ENCODE results near the gene NR5A1.

Gene NR5A1

GRCh38 chr9:124448019-124448418, 59.2 kb downstream of the NR5A1 start:
- ChIA-PET CTCF (interaction anchor here (0.6 to 3.4 kb wide), 10 partner anchors 9 to 484 kb away, joined by 3 to 14 read pairs (median 4); no protein-coding TSS in a partner anchor), POLR2A (no interaction called here)
- Histone ChIP-seq H3K4me1 (ENCODE audit: control insufficient read depth, insufficient read depth, low read length) (no peaks in the 10 kb centered on the region; the same call in 1 of the 2 replicates), H3K27ac (ENCODE audit: extremely low read depth, low read depth, low read length) (no peak overlapping the region), H3K4me3 (ENCODE audit: low read depth, low read length) (no peak overlapping the region), H3K9me3 (ENCODE audit: control insufficient read depth, insufficient read depth, low read depth, low read length) (no peaks in the 10 kb centered on the region), H3K36me3 (ENCODE audit: control insufficient read depth in 2 of 2, insufficient read depth in 1 of 2, low read length in 2 of 2) (no peaks in the 10 kb centered on the region)
- TF ChIP-seq ZNF423 (tag by site-specific recombination; IDR thresholded peaks at IDR 0.05) (no peak), ZBTB49 (tag by site-specific recombination; IDR thresholded peaks at IDR 0.05; ENCODE audit: low read depth) (no peak), ZNF433 (tag by site-specific recombination; IDR thresholded peaks at IDR 0.05; ENCODE audit: low read depth) (no peak), ZSCAN4 (tag by site-specific recombination; IDR thresholded peaks at IDR 0.05) (no peak), ZNF707 (tag by site-specific recombination; IDR thresholded peaks at IDR 0.05) (no peak), ZNF202 (tag by site-specific recombination; IDR thresholded peaks at IDR 0.05; ENCODE audit: borderline replicate concordance) (no peak), YY2 (tag by site-specific recombination; IDR thresholded peaks at IDR 0.05) (no peak), ZNF701 (tag by site-specific recombination; IDR thresholded peaks at IDR 0.05) (no peak), PATZ1 (tag by site-specific recombination; IDR thresholded peaks at IDR 0.05) (no peak), ZNF274 (IDR thresholded peaks at IDR 0.05; ENCODE audit: low read length) (no peak), ZNF274 (tag by site-specific recombination; IDR thresholded peaks at IDR 0.05; ENCODE audit: borderline replicate concordance) (no peak), ZNF223 (tag by site-specific recombination; IDR thresholded peaks at IDR 0.05) (no peak)
- TF ChIP-seq, protein P1, sequence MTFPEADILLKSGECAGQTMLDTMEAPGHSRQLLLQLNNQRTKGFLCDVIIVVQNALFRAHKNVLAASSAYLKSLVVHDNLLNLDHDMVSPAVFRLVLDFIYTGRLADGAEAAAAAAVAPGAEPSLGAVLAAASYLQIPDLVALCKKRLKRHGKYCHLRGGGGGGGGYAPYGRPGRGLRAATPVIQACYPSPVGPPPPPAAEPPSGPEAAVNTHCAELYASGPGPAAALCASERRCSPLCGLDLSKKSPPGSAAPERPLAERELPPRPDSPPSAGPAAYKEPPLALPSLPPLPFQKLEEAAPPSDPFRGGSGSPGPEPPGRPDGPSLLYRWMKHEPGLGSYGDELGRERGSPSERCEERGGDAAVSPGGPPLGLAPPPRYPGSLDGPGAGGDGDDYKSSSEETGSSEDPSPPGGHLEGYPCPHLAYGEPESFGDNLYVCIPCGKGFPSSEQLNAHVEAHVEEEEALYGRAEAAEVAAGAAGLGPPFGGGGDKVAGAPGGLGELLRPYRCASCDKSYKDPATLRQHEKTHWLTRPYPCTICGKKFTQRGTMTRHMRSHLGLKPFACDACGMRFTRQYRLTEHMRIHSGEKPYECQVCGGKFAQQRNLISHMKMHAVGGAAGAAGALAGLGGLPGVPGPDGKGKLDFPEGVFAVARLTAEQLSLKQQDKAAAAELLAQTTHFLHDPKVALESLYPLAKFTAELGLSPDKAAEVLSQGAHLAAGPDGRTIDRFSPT (tag by site-specific recombination; IDR thresholded peaks at IDR 0.05) = no peak

GRCh38 chr9:124447297-124447661, 59.9 kb downstream of the NR5A1 start:
- Histone ChIP-seq H3K4me1 (ENCODE audit: control insufficient read depth, insufficient read depth, low read length) (no peaks in the 10 kb centered on the region; the same call in 1 of the 2 replicates), H3K27ac (ENCODE audit: extremely low read depth, low read depth, low read length) (no peak overlapping the region), H3K36me3 (ENCODE audit: control insufficient read depth in 2 of 2, insufficient read depth in 1 of 2, low read length in 2 of 2) (no peaks in the 10 kb centered on the region), H3K4me3 (ENCODE audit: low read depth, low read length) (no peak overlapping the region), H3K9me3 (ENCODE audit: control insufficient read depth, insufficient read depth, low read depth, low read length) (no peaks in the 10 kb centered on the region)
- POLR2A ChIA-PET = no interaction called here
- TF ChIP-seq REPIN1 (tag by site-specific recombination; IDR thresholded peaks at IDR 0.05; ENCODE audit: low read depth) (peak; percentile 63; the same call in 1 of the 2 replicates), ZNF654 (tag by site-specific recombination; IDR thresholded peaks at IDR 0.05; ENCODE audit: low read depth) (no peak)
- CTCF ChIA-PET = interaction anchor here (0.6 to 1.2 kb wide), 8 partner anchors 10 to 484 kb away, joined by 3 to 6 read pairs (median 3); no protein-coding TSS in a partner anchor
